TTC549 (cell line): Measurements from ENCODE around the gene NOC4L.

Source experiments
- FAIRE-seq: peaks from 2 replicates; lab custom pipeline; 2012; peaks lifted over from hg19 to GRCh38; lab: Jason Lieb, UNC

NOC4L gene

DNA sequence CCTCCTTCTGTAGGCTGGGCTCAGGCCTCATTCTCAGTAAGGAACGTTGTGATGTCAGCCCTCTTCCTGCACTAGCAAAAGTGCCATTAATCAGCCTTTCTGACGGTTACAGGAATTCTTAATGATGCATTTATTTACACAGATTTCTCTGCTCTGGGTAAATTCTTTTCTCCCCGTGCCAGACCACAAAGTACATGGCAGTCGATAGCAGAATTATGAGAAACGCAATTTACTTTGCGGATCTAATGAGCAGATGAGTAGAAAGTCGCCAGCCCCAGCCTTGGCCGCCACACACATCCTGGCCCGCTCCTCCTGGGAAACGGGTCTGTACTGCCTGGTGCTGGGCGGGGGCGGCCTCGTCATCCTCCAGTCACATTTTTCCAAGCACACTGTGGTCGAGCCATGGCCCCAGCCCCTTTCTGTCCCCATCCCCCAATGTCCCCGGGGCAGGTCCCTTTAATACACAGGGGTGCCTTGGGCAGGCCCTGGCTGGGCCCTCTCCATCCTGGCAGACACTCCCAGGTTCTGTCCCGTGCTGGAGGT is 25.9 kb downstream of the NOC4L start:
- no peak for FAIRE-seq

DNA sequence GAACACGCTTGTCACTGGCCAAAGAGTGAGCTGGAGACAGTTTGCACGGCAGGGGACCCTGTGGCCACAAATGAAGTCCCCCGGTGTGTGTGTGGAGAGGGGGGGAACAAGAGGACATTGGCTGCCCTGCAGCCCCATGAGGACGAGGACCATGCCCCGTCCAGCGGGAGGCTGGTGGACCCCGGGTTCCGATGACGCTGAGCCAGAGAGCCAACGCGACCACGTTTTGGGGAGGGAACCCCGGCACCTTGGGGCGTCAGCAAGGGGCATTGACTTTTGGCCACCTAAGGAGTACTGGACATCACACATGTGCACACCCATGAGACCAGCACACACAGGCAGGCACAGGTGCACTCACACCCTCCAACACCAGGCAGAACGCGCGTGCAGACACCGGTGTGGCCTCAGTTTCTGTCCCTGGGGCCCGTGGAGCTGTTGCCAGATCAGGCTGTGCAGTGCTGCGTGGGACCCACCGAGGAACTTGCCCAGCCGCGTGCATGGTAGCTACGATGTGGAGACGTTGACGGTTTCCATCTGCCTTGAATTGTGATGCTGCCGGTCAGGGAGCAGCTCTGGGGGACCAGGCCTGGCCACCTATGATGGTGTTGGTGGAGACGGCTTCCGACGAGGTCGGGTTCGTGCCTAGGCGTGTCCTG is 26.5 kb downstream of the NOC4L start:
- no peak for FAIRE-seq

DNA sequence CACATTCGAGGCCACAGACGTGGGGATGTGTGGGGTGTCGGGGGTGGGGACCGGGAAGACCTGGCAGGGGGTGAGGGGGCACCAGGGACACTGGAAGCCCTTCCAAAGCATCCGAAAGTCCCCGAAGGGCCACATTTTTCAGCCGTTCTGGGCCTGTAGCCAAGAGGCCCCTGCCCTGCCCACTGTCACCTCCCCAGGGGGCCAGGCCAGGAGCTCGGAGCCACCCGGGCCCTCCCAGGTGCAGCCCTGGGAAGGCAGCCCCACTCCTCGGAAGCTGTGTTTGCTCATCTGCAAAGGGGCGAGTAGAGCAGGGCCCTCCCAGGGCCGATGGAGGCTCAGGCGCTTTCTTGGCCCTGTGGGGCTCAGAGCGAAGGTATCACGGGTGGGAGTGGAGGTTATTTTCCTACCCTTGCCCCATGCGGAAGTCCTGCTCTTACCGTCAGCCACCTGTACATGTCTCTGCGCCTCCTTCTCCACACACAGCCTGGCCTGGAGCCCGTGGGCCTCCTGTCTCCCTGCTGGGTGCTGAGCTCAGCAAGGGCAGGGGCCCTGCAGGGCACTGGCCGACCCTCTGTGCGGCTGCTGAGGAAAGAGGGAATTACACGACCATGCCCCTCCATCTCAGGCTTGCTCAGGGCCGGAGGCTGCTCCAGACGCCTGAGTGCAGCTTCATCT is 27.2 kb downstream of the NOC4L start:
- FAIRE-seq = no peak

DNA sequence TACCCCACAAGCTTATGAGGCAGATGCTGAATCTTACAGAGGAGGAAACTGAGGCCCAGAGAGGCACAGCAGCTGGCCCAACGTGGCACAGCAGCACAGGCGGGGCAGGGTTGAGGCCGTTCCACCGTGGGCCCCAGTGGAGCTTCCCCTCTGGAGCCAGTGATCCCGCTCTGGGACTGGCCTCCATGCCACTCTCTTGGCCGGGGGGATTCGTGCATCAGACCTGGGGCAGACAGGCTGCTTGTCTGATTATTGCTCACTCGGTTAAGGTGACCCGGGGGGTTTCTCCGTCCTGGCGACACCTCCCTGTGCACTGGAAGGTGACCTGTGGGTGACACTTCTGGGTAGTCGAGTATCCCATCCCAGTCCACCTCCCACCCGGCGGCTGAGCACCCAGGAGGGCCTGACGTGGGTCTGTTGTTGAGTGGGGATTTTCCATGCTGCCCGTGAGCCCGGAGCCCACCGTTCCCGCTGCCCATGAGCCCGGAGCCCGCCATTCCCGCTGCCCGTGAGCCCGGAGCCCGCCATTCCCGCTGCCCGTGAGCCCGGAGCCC is 27.8 kb downstream of the NOC4L start:
- no peak for FAIRE-seq

DNA sequence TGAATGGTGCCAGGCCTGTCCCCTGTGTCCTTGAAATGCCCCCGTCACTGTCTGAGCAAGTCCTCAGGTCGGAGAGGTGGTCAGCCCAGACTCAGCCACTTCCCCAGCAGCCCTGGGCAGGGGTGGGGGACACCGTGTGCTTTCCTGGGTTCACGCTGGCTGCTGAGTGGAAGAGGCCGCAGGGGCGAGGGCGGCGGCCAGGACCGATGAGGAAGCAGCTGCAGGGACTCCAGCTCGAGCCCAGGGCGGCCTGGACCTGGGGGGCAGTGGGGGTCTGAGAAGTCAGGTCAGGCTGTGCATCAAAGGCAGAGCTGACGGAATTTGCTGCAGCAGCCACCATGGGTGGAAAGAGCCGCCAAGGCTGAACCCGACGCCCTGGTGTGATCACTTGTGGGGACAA is 28.4 kb downstream of the NOC4L start:
- FAIRE-seq = no peak

DNA sequence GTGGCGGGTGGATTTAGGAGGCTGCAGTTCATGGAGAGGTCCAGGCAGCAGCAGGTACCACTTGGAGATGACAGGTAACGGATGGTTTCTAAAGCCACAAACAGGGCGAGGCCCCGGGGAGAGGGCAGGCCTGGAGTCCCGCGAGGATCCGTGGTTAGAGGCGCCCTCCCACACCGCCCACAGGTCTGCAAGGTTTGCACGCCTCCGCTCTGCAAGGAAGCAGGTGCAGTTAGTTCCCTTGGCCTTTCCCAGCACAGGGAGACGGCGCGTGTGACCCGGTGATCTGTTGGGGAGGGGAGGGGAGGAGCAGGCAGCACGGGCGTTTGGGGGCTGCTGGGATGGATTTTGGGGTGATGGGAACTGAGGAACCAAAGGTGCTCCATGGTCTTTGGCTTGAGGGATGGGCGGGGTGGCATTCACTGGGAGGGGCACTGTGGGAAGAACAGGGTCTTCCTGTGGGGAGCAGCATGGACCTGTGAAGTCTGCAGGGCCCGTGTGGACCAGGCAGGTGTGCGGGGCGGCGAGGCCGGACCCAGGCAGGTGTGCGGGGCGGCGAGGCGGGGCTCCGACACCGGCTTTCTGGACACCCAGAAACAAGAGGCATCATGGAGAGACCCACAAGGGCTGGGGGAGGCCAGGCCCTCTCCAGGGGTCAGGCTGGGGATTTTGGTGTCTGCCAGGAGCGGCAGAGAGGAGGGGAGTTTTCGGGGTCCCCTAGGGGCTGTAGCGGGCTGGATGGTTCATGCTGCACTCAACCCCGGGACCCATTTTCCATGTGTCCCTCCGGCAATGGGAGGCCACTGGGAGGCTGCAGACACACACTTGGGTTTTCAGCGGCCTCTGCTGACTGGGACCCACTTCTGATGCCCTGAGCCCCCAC is 29.1 kb downstream of the NOC4L start:
- FAIRE-seq = no peak

DNA sequence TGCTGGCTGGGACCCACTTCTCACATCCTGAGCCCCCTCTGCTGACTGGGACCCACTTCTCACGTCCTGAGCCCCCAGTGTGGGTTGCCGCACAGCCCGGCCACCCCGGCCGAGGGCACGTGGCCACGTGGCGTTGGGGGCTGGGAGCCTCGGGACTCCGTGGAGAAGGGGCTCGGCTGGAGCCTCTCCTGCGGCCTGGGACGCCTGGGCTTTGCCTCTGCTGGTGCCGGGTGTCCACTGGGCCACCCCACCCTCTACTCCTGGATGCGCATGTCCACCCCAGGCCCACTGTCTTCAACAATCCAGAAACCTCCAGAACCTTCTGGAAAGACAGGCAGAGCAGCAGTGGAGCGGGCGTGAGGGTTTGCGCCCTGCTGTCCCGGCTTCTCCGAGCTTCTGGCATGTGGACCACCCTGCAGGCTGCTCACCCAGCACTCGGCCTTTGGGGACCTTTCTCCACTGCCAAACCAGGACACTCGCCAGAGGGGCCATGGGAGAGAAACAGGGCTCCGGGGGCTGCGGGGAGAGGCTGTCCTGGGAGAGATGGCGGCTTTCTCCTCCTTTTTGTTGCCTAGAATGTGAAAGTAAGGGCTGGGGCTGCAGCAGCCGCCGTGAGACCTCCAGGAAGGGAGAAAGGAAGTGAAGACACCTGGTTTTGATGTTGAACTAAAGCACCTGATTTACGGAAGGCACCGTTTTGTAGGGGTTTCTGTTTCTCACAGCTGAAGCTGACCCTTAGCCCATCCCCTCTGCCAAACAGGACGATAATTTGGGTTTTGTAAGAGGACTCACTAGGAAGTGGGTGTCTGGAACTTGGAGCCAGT is 30.0 kb downstream of the NOC4L start:
- no peak for FAIRE-seq

DNA sequence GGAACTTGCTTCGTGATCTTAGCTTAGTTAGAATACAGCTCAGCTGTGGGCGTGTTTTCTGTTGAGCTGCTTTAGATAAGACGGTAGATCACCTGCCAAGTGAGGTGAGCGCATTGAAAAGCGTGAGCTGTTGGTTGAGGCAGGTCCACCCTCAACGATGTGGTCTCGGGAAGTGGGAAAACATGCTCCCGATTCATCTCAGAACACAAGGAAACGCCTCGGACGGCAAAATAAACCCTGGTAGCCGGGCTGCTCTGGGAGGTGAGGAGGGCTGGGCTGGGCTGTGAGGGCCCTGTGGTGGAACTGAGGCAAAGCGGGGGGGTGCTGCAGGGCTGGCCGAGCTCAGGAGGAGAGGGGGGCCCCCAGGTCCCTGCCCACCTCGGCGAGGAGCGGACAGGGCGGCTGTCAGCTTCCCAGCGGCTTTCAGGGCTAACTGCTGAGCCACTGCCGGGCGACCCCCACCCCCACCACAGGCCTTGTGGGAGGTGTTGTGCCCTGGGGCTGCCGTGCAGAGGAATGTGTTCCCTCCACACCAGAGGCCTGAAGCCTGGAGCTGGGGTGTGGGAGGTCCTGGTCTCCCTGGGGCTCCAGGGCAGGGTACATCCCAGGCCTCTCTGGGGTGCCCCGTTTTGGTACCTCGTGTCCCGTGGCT is 30.7 kb downstream of the NOC4L start:
- FAIRE-seq = no peak

DNA sequence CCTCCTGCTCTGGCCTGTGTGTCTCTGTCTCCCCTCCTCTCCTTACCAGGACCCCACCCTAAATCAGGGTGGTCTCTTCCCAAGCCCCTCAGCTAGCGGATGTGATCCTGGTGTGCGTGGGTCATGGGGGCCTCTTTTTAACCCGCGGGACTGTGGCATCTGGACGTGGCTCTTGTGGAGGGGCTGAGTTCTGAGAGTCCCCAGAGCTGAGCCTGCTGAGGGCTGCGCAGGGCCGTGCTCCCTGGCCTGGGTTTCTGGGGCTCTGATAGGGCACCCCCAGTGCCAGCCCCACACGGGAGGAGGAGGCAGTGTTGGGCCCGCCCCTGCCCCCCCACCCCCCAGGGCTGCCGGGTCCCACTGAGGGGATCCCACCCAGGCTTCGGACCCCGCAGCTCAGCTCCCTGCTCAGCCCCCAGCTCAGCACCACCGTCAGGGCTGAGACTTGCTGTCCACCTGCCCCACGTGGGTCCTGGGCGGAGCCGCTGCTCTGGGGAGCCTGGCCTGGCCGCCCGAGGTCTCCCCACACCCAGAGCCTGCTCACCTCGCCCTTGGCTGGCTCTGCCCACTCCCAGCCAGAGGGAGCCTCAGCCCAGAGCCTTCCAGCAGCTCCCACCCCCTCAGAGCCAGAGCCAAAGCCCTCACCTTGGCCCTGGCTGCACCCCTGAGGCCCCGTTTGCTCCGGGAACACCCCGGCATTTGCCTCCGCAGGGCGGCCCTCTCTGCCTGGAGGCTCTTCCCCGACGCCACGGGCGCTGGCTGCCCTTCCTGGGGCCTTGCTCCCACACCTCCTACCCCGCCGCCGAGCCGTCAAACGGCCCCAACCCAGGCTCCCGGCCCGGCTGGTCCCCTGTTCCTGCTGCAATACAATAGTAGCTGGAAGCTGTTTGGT is 31.5 kb downstream of the NOC4L start:
- FAIRE-seq = no peak

DNA sequence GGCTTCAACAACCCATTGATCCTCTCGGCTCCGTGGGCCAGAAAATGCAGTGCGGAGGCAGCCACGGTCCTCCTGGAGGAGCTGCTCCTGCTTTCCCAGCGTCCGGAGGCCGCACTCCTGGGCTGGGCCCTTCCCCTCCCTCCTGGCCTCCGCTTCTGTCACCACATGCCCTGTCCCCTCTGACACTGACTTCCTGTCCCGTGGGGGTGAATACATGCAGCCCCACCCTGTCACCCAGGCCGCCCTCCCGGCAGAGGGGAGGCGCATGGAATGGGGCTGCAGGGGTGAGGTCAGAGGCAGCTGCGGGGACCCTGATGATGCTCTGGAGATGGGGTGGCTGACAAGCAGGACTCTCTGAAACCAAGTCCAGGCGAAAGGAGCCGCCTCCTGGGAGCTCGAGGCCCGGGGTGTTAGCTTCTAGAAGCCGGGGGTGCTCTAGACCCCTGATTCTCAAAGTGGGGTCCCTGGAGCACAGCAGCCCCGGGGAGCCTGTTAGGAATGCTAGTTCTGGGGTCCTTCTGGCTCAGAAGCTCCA is 32.2 kb downstream of the NOC4L start:
- no peak for FAIRE-seq

DNA sequence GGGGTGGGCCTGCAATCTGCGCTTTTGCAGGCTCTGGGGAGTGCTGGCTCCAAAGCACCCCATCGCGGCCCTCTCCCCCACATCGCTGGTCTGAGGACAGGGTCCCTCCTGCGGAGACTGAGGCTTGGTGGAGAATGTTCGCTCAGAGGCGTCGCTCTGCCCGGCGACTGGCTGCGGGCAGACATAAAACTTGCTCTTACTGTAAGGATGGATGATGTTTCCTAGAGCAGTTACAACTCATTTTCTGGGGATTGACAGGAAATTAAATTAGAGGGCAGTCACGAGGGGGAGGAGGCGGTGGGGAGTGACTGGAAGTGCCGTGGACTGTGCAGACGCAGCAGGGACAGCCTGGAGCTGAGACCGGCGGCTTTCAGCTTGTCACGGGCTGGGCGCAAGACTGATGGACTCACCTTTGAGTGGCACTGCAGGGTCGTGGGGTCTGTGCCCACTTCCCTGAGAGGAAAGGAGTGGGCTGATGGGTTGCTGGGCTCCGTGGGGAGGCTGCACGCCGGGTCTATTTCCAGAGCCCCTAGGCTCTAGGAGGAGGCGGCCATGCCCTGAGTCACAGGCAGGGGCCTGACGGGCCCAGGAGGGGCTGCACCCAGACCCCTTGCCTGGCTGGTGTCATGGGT is 32.8 kb downstream of the NOC4L start:
- no peak for FAIRE-seq

DNA sequence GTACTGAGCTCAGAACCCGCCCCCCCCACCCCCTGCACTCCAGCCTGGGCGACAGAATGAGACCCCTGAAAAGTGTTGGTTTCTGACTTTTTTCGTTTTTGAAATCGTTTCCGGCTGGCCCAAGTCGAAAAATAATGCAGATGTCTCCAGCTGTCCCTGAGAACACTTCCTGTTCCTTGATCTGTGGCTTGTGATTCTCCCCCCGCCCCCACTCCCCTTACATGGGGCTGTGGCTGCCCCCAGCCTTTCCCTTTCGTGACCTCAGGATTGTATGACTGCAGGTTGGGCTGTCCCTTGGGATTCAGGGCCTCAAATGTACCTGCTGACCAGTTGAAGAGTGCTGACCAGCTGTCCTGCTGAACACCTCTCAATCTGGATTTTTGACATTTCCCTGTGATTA is 34.1 kb downstream of the NOC4L start:
- FAIRE-seq = no peak

DNA sequence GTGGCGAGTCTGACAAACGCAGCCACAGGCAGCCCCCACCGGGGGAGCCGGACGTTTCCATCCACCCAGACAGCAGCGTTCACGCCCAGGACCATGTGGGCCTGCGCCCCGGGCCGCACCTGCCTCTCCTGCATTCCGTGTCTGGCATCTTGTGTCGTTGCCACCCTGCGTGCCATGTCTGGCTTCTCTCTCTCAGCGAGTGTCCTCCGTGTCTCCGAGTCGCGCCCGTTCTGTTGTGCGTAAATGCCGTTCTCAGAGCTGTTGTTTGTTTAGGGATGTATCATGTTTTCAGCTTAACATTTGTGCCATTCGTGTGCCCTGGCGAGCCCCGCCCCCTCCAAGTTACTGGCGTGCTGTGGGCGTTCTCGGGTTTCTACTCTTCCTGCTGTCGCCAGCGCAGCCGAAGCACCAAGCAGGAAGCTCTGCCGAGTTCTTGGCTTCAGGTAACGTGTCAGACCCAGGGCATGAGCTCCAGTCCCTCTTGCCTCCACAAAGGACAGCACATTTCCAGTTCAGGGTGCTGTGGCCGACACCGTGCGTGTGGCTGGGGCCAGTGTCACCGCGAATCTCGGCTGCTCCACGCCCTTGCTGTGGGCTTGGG is 34.6 kb downstream of the NOC4L start:
- no peak for FAIRE-seq

DNA sequence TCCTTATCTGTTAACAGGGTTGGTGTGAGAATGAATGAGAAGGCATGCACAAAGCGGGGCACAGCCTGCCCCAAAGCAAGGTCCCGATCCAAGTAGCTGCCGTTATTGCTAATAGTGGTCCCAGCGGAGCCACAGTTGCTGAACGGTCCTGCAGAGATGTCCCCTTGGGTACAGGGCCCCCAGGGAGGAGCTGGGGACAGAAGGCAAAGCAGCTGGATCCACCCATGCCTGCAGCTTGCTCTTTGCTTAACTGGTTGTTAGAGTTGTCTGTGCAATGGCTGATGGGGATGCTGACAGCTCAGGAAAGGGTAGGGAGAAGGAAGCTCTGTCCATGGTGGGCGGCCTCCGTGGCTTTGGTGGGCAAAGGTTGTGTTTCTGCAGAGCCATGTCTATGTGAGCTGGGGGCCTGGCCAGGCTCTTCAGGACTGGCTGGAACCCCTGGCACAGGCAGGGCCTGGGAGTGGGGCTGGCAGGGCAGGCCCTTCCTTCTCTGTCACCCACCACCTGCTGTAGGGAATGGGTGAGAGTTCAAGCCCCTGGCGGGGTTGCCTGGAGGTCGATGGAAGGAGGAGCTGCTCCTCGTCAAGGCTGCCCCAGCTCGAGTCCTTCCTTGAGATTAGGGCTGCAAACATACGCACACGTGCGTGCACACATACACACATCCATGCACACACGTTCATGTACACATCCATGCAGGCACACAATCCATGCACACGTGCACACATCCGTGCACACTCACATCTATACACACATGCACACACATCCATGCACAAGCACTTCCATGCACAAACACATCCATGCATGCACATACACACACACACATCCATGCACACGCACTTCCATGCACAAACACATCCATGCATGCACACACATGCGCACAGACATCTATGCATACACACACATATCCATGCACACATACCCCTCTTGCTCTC is 35.4 kb downstream of the NOC4L start:
- FAIRE-seq = no peak

DNA sequence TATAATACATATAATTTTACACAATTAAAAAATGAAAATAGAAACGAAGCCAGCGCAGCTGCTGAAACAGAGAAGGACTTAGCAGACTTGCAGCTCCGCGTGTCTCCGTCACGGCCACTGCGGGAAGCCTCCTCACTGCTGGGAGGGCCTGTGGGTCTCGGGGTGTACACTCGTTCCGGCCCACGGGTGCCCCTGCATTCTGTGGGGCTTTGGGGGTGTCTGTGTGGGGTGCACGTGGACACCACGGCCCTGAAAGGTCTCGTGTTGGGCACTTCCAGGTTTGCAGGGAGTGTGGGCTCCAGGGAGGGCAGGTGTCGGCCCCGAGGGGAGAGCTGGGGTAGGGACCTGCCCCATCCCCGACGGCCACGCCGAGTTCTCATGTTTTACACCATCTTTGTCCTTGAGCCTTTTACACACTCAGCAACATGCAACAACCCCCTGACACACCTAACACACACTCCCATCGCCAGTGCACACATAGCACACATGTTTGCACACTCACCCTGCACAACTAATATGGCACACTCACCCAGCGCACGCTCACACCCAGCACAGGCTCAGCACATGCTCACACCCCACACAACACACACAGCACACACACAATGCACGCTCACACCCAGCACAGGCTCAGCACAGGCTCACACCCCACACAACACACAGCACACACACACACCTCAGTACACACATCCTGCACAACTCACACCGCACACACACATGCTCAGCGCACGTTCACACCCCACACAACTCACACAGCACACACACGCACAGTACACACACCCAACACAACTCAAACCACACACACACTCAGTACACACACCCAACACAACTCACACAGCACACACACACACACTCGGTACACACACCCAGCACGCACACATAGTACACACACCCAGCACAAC is 36.6 kb downstream of the NOC4L start:
- FAIRE-seq = no peak

DNA sequence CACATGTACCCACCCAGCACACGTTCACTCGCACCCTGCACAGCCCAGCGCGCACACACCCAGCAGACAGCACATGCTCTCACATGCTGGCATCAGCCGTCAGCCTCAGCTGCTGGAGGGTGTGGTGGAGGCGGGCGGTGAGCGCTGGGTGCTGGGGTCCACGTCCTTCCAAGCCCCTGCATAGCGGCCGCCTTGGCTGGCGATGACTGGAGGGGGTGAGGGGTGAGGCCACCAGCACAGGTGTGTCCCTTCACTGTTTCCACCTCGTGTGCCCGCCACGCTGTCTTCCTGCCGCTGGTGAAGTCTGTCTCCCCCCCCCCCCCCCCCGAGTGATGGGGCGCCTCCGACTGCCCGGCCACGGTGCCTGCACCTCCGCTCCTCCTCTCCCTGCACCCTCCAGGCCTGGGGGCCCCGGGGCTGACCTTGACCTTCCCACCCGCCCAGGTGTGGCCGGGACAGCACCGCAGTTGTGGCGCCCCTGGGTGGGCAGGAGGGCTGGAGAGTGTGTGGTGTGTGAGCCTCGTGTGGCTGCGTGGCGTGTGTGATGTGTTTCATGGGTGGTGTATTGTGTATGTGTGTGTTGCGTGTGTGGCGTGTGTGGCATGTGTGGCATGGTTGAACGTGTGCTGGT is 37.4 kb downstream of the NOC4L start:
- FAIRE-seq = no peak
